DLD1 (cell line): ENCODE data around the gene CHST11.

Source experiments
- in situ Hi-C: cut with HindIII; loops from 2 replicates; pipeline ENCODE4 v1.10.0; 2017; ENCODE audit warnings: low sequenced_read_pairs

CHST11 gene

DNA sequence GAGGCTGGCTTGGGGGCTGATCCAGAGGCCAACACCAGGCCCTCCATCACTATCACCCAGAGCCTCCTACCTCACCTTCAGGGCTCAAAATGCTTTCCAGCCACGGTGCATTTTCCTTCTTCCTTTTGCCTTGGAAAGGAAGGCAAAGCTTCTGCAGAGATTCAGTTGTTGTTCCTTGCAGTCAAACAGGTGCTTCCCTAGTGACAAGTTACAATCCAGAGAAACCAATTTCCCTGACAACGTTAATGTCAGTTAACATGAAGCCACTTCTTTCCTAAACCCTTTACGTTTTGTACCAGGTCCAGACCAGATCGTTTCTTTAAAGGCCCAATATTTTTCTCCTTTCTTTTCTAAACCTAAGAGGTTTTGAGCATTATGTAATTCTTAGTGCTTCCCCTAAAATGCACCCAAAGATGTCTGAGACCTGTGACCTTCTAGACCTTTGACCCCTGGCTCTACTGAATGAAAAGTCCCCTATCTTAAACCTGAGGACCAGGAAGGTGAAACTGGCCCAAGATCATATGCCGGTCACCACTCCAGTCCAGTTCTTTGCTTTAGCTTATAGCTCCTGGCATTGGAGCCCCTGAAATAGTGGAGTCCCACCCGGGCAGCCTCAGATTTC lies 289.8 kb downstream of the CHST11 start:
- in situ Hi-C loops: loop anchor here (5.0 kb wide), 1 partner anchor 91 kb away; no protein-coding TSS in a partner anchor

DNA sequence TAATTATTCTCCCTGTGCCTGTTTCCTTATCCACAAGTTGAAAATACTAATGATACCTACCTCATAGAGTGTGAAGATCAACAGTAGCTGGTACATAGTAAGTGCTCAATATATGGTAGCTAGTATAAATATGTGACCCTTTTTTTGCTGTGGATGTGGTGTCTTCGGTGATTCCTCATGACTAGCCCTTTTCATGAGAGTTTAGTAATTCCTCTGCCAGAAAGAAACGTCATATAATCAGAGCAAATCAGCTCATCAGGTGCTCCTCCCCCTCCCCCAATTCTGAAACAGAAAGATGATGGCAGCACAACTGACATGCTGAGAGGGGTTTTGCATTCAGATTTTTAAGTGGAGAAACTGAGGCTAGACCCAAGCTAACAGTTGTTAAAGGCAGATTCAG lies 290.6 kb downstream of the CHST11 start:
- in situ Hi-C loops: loop anchor here (5.0 kb wide), 1 partner anchor 90 kb away; no protein-coding TSS in a partner anchor

DNA sequence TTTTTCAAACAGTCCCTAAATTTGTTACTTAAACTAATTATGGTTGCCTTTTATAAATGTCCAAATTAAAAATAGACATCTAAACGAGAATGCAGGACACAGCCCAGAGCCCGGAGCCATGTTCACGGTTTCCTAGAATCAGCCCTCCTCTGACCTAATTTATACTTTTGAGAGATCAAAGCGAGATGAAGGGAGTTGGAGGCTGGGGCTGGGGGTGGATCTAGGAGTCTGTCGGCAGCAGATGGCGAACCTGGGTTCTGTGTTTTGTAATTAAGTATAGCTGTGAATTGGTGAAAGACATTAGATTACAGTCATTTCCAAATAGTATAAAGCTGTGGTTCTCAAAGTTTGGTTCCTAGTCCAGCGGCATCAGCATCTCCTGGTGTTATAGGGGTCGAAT lies 291.2 kb downstream of the CHST11 start:
- in situ Hi-C loops: loop anchor here (5.0 kb wide), 1 partner anchor 89 kb away; no protein-coding TSS in a partner anchor

DNA sequence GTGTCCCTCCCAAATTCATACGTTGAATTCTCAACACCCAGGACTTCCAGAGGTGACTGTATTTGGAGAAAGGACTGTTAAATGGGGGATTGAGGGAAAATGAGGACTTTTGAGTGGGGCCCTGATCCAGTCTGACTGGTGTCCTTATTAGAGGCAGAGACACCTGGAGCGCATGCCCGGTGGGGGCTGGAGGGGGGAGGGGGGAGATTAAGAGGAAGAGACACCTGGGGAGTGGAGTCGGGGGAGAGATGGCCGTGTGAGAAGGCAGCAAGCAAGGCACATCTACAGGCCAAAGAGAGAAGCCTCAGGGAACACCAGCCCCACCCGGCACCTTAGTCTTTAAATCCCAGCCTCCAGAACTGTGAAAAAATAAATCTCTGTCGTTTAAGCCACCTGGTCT lies 291.6 kb downstream of the CHST11 start:
- in situ Hi-C loops: loop anchor here (5.0 kb wide), 1 partner anchor 89 kb away; no protein-coding TSS in a partner anchor

- in situ Hi-C loops: loop anchor here (5.0 kb wide), 1 partner anchor 89 kb away; no protein-coding TSS in a partner anchor
Measured at GRCh38 chr12:104748790-104749189, 292.0 kb downstream of the CHST11 start.

DNA sequence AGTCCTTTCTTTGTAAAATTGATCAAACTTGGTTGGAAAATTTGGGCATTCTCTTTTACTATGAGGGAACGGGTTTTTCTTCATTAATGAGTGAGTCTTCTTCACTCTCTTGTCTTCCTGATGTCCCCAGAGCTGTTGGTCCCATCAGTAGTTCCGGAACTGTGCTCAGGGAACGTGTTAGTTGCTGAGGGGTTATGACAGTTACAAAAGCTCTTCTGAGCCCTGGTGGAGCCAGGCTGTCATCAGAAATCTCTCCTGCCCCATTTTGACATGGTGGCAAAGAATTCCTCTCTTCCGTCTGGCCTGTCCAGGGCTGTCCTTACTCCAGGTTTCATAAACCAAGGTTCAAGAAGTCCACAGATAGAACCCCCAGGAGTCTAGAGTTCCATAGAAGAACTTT lies 292.8 kb downstream of the CHST11 start:
- in situ Hi-C loops: loop anchor here (5.0 kb wide), 1 partner anchor 88 kb away; no protein-coding TSS in a partner anchor

DNA sequence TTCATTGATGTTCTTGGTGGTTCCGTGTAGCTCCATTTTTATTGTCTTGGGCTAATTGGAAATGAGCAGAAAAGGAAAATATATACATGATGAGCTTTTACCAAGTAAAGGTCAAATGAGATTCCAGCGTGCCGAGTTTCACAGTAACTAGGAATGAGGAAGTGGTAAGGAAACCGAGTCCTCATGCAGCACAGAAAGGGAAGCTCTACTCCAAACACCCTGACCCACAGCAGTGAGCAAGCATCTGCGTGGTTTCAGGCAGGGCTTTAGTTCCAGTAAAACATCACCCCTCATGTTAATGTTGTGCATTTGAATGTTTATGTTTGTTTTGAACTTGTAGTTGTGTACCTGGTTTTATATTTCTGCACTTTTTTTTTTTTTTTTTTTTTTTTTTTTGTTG lies 293.3 kb downstream of the CHST11 start:
- in situ Hi-C loops: no loop called here

- in situ Hi-C loops: no loop called here
Measured at GRCh38 chr12:104751120-104751519, 294.4 kb downstream of the CHST11 start.

DNA sequence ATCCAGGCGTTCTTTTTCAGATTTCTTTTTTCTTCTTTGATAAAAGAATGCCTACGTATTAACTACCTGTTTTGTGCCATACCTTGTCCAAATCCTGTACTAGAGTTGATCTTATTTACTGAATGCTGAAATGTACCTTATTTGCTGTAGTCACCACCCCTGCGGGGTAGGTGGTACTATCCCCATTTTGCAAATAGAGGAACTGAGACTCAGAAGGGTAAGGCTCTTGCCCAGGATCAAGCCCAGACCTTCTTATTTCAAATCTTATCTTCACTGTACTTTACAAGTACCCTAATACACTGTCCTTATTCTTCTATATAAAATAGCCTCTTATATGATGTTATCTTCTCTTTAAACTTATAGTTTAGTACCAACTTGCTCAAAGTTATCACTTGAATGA lies 294.8 kb downstream of the CHST11 start:
- in situ Hi-C loops: no loop called here

- in situ Hi-C loops: no loop called here
Measured at GRCh38 chr12:104752016-104752415, 295.3 kb downstream of the CHST11 start.

GRCh38 chr12:104752881-104753280 lies 296.1 kb downstream of the CHST11 start:
- in situ Hi-C loops: no loop called here

- in situ Hi-C loops: no loop called here
Measured at GRCh38 chr12:104756901-104757300, 300.2 kb downstream of the CHST11 start.

DNA sequence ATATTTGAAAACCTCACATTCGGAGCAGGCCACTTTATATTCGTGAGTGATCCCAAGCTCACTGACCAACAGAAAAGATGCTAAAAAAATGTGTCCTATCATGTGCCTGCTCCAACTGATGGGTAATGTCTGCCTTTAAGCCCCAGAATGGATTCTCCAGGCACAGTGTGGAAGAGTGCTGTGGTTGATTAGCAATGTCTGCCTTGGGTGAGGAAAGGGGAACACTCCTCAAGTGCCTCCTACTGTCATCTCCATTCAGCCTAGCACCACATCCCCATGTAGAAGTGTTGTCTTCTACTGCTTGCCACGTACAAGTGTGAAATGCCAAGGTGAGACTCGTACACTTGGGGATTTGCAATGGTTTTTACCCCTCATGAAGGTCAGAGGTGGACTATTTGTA lies 302.0 kb downstream of the CHST11 start:
- in situ Hi-C loops: no loop called here

DNA sequence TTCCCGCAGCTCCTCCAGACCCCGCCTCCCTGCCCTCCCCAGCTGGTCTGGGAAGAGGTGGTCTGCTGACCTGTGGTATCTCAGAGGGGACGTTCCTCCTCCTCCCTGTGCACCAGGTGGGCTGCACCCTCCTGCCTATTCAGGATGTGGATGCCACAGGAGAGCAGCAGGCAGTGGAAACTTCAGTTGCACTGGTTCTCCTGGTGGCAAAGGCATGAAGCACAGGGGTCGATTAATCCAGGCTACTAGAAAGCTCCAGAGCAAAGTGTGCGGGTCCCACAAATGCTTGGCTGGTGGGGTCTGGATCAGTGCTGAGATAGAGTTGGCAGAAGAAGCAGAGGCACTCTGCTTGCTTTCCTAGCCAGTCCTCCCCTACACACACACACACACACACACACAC lies 304.3 kb downstream of the CHST11 start:
- in situ Hi-C loops: no loop called here

- in situ Hi-C loops: no loop called here
Measured at GRCh38 chr12:104761611-104762010, 304.9 kb downstream of the CHST11 start.

- in situ Hi-C loops: no loop called here
Measured at GRCh38 chr12:104763168-104763805, 306.5 kb downstream of the CHST11 start.

- in situ Hi-C loops: no loop called here
Measured at GRCh38 chr12:104764225-104765091, 307.7 kb downstream of the CHST11 start.

DNA sequence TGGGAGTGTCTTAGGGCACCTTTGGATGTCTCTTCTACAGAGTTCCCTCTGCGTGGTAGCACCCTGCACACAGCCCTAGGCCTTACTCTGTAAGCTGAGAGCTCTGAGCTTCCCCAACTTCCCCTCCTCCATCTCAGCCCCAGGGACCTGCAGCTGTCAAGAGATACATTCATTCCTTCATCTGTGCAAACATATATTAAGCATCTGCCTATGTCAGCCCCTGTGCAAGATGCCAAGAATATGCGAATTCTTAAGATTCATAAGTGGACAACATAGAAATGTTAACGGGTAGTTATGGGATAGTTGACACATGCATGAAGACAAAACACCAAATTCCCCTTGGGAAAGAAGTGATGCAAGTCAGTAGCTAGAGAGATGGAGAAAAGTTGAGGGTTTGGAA lies 310.5 kb downstream of the CHST11 start:
- in situ Hi-C loops: no loop called here

DNA sequence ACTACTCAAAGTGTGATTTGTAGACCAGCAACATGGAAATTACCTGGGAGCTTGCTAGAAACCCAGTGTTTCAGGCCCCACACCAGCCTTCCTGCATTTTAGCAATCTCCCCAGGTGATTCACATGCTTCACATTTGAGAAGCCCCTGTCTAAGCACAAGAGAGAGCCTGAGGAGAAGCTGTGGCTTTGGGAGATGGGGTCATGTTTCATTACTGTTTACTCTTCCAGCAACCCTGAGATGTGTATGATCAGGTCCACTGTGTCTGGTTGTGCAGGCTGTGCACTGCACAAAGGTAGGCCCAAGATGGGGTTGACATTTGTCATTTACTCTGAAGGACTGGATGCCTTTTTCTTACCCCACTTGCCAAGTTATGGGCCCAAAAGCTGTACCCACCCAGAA lies 311.3 kb downstream of the CHST11 start:
- in situ Hi-C loops: no loop called here

DNA sequence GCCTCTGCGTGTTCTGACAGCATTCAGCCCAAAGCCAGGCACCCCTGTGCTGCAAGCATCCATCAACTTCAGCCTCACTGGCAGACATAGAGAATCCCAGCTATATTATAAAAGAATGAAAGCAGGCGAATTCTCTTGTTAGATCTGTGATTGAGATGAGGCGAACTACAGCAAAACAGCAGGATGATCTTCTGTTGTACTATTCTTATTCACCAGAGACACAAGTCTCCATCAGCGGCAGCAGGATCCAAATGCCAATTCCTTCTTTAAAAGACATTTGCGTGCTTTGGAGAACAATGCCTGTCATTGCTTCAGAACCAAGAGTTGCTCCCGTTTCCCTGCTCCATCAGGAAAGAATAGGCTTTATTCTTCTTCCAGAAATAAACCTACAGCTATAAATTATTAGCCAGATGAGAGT lies 312.4 kb downstream of the CHST11 start:
- in situ Hi-C loops: no loop called here

- in situ Hi-C loops: no loop called here
Measured at GRCh38 chr12:104772336-104772735, 315.6 kb downstream of the CHST11 start.
